Measurements from ENCODE around the gene VAV2. TPM values are rescaled to one million over a fixed set of nuclear protein-coding genes. Genes with fewer than 3 reads are reported as not detected.
A peak's percentile ranks its signal among the peaks of the same experiment; 100 is the strongest.

The VAV2 gene
- total RNA-seq, 1 donor from 2014 or later: 4.9 TPM

DNA sequence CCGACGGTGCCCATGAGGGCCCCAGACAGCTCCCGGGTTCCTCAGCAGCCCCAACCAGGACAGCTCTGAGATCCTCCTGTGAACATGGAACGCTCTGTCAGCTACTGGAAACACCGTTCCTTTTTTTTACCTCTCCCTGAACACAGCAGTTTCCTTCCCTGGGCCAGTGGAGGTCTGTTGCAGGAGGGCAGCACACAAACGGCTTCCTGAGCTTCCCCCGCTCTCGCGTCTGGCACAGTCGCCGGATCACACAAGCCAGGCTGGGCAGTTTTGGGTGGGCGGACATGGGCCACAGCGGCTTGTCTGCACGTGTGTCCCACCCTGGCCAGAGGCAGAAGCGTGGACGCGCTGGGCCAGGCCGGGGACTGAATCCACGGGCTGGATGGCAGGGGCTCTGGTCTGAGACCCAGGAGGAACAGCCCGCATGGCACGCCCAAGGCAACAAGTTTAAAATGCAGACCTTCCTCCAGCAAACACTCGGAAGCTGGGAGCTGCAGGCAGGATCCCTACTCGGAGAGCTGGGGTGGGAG lies 147.2 kb downstream of the VAV2 start:
- ATAC-seq (ENCODE audit: poor library complexity) (peak; percentile 16), DNase-seq (no peak)
- intact Hi-C loops (cut with DNase I): no loop called here

GRCh38 chr9:133844398-133844784 lies 147.7 kb downstream of the VAV2 start:
- DNase-seq: no peak
- intact Hi-C loops (cut with DNase I): no loop called here
- no peak for ATAC-seq (ENCODE audit: poor library complexity)

DNA sequence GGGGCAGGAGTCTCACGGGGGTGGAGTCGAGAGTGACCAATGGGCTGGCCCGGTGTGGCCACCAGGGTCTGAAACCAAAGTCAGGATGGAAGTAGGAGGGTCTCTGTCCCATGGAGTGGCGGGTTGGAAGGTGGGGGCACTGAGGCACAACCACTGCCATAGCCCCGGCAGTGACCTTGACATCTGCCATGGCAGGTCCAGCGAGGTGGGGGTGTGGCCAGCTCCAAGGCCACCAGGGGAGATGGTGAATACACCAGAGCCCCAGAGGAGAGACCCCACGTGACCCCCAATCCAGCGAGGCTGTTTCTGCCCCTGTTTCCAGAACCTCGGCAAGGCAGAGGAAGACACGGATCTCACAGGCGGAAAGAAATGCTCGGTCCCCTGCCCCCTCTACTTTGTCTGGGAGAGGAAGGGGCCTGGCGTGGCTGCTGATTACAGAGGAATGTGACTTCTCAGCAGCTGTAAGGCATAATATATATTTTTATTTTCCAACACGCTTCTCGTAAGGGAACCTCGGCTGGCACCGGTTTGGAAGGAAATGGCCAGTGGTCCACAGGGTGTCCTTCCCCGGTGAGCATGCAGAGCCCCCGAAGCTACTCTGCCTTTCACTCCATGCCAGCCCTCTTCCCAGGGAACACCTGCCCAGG lies 148.2 kb downstream of the VAV2 start:
- intact Hi-C loops (cut with DNase I): no loop called here
- no peak for ATAC-seq (ENCODE audit: poor library complexity)
- DNase-seq: no peak

DNA sequence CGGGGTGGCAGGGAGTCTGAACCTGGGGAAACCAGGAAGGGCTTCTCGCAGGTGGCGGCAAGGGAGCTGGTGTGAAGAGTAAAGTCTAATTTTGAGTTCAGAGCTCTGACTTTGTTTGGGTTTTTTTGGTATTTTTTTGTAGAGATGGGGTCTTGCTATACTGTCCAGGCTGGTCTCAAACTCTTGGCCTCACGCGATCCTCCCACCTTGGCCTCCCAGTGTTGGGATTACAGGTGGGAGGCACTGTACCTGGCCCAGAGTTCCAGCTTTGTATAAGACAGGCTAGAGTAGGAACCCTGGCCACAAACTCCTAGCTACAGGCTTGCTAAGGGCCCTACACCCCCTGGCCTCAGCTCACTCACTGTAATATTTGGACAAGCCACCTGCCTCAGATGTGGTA lies 148.9 kb downstream of the VAV2 start:
- intact Hi-C loops (cut with DNase I): no loop called here
- DNase-seq (no peak), ATAC-seq (ENCODE audit: poor library complexity) (no peak)

GRCh38 chr9:133842721-133843227 lies 149.3 kb downstream of the VAV2 start:
- no peak for DNase-seq
- no peak for ATAC-seq (ENCODE audit: poor library complexity)
- intact Hi-C loops (cut with DNase I): no loop called here

DNA sequence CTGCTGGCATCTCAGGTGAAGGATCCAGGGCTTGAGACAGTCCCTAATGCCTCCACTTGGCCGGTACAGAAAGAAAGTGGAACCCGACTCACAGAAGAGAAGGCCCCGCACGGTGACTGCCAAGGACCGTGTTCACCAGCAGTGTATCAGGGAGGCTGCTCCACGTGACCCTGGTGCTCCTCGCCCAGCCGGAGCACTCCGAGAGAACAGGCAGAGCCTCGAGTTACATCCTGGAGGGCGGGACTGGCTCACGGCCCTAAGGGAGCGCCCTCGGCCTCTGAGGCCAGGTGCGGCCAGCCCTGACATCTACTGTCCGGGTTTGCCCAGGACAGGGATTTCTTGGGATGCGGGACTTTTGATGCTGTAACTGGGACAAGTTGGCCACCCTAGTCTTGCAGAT lies 149.9 kb downstream of the VAV2 start:
- DNase-seq (peak; percentile 40), ATAC-seq (ENCODE audit: poor library complexity) (peak; percentile 28)
- intact Hi-C loops (cut with DNase I): no loop called here

- ATAC-seq (ENCODE audit: poor library complexity): no peak
- DNase-seq: peak; percentile 22
- intact Hi-C loops (cut with DNase I): no loop called here
Observed at GRCh38 chr9:133841167-133841812, 150.8 kb downstream of the VAV2 start.

GRCh38 chr9:133839822-133840329 lies 152.2 kb downstream of the VAV2 start:
- intact Hi-C loops (cut with DNase I): no loop called here
- peak; percentile 64 for ATAC-seq (ENCODE audit: poor library complexity)

GRCh38 chr9:133838859-133839507 lies 153.1 kb downstream of the VAV2 start:
- ATAC-seq (ENCODE audit: poor library complexity) (no peak), DNase-seq (no peak)
- intact Hi-C loops (cut with DNase I): no loop called here

More at GRCh38 chr9:133839822-133840329, 152.2 kb downstream of the VAV2 start:
- DNase-seq: peak; percentile 61

- ATAC-seq (ENCODE audit: poor library complexity) (no peak), DNase-seq (peak; percentile 26)
- intact Hi-C loops (cut with DNase I): no loop called here
Observed at GRCh38 chr9:133837627-133838597, 154.2 kb downstream of the VAV2 start.

DNA sequence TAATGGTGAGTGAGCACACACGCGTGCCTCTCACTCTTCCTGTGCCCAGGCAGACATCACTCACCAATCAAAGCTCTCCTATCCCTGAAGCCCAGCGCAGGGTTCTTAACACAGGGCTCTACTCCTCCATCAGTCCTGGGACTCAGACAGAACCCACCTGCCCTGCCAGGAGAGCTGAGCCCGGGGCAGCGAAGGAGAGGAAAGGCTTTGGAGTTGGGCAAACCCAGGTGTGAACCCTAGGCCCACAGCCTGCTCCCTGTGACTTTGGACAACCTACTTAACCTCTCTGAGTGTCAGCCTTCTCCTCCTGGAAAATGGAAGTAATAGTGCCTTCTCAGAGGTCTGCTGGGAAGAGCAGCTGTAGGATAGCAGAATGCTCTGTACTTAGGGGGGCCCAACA lies 155.3 kb downstream of the VAV2 start:
- no peak for ATAC-seq (ENCODE audit: poor library complexity)
- intact Hi-C loops (cut with DNase I): no loop called here
- no peak for DNase-seq

DNA sequence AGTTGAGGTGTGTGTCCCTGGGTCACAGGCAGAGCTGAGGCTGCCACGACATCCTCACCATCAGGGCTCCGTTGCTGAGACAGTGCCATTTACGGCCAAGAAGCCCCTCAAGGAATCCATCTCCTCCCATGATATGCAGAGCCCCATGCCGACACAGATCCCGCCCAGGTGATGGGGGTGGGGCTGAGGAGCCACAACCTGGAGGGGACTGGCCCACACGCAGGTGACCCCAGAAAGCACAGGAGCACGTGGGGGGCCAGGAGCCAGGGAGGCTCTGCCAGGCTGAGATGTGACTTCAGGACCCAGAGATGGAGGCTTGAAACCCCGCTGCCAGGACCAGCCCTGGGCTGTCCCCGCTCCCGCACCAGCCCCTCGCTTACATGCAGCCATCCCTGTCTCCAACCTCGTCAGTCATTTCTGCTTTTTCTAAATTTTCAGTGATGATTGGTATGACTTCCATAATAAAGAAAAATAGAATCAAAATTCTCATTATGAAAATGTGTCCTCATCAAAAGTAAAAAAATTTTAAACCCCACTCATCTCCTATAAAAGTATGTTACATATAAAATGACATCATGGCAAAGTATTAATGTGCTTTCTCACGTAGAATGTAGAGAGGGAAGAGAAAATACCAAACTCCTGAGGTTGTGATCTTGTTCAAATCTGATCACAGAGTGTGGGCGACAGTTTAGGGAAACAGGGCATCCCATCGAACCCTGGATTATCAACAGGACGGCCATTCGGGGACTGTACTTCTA lies 155.9 kb downstream of the VAV2 start:
- DNase-seq (peak; percentile 29), ATAC-seq (ENCODE audit: poor library complexity) (no peak)
- intact Hi-C loops (cut with DNase I): no loop called here

GRCh38 chr9:133835262-133835901 lies 156.7 kb downstream of the VAV2 start:
- ATAC-seq (ENCODE audit: poor library complexity) (no peak), DNase-seq (peak; percentile 28)
- intact Hi-C loops (cut with DNase I): no loop called here

DNA sequence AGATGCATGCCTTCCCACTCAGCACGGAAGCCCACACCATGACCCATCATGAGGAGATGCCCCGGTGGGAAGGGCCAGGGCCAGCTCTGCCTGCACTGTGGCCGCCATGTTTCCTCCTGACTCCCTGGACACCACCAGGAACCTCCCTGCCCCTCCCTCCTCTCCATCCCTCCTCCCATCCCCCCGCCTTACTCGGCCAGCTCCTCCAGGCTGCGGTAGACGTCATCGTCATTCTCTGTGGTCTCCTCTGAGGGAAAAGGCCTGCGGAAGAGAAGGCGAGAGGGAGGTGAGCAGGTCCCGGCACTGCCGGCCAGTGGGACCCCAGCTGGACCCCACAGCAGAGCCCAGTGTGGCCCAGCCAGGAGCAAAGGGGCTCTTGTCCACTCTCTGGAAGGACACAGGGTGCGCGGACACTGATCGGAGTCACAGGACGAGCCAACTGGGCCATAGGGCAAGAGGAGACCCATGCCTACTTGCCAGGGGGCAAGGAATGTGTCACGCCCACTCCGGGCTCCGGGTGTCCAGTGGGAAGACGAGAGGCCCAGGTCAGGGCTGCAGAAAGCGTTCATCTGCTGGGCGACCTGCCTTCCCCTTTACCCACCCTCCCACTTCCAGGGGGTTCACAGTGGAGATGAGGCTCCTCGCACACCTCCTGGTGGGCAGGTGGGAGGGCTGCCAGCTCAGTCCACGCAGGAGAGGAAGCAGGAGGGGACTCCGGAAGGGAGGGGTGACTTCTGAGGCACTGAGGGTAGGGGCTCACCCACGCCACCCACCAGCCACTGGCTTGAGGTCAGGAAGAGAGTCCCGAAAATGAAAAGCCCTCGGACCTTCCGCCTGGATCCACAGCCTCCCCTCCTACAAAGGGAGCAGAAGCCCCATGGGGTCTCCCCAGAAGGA lies 157.8 kb downstream of the VAV2 start:
- intact Hi-C loops (cut with DNase I): no loop called here
- ATAC-seq (ENCODE audit: poor library complexity): no peak
- DNase-seq: peak; percentile 24

DNA sequence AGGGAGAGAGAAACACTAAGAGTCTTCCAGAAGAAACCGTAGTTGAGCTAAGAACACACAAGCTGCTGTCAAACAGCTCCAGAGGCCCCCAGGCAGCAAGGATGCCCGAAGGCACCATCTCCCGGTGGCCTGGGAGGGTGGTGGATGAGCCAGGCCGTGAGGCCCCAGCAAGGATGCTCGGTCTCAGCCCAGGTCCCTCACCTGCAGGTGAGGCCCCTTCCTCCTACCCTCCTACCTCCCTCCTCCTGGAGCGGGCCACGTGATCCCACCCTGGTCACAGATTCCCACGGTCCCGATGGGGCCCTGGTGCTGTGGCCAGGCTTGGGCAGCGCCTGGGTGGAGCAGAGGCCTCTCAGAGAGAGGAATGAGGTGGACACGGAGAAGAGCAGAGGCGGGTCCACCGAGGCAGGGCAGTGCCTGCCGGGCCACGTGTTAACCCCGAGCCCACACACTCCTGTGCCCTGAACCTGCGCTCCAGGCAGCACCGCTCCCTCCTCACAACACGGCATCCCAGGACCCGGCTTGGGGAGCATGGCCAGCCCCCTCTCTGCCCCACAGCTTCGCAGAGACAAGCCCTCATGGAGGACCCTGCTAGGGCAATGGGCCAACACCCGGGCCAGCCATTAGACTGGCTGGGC lies 158.6 kb downstream of the VAV2 start:
- intact Hi-C loops (cut with DNase I): no loop called here
- DNase-seq (peak; percentile 23), ATAC-seq (ENCODE audit: poor library complexity) (no peak)

DNA sequence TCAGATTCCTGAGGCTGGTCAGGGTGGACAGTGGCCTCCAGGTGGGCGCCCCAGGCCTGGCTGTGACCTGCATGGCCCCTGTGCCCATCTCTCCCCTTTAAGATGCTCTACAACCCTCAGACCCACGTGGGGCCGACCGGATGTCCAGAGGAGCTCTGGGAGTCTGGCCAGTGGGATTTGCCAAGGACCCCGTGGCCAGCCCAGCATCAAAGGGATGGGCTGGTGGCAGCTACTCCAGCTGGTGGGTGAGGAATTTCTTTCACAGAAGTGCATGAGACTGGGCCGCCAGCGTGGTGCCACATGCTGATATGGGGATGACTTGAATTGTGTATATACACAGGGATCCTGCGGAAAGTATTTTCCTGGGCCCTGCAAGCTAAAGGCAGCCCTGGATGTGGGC lies 159.2 kb downstream of the VAV2 start:
- no peak for ATAC-seq (ENCODE audit: poor library complexity)

More for the DNA sequence above, 159.2 kb downstream of the VAV2 start:
- intact Hi-C loops (cut with DNase I): no loop called here
- DNase-seq: peak; percentile 31

Measured in Right ventricle myocardium superior (tissue), 1 donor.